ENCODE measurements around the gene ATP2B2.

GRCh38 chr3:10359761-10360161 is 145.6 kb downstream of the ATP2B2 start:
- TF ChIP-seq POLR2A (IDR thresholded peaks at IDR 0.05; ENCODE audit: low read length): no peak
- no peak for TF ChIP-seq GATA1 (IDR thresholded peaks at IDR 0.05; ENCODE audit: low read depth, low read length)

All from erythroblast (primary cell).